Neutrophil (primary cell): ENCODE data around the gene NRDE2.

Experiments used
- H3K27ac ChIP-seq: fragments of 200-600 bp; sonication (generic); 2 replicates; pipeline ENCODE4 v1.5.1; 2016; ENCODE audit warnings: mild to moderate bottlenecking, moderate library complexity
- H3K27me3 ChIP-seq: fragments of 200-600 bp; sonication (generic); 2 replicates; pipeline ENCODE4 v1.6.0; 2016; ENCODE audit warnings: mild to moderate bottlenecking
- H3K36me3 ChIP-seq: fragments of 200-600 bp; sonication (generic); 2 replicates; pipeline ENCODE4 v1.5.1; 2017
- H3K4me1 ChIP-seq, 2 experiments: fragments of 200-600 bp in 1 of 2; sonication (generic) in 1 of 2; 1 replicate in 1 of 2; 2 replicates in 1 of 2; pipeline versions ENCODE4 v1.5.1 to v1.6.1; 2013 to 2016; ENCODE audit warnings: low read depth in 1 of 2, low read length in 1 of 2, mild to moderate bottlenecking in 1 of 2, moderate library complexity in 1 of 2; ENCODE audit not compliant: control insufficient read depth in 1 of 2, insufficient read depth in 1 of 2
- H3K4me3 ChIP-seq, 2 experiments: fragments of 200-600 bp in 1 of 2; sonication (generic) in 1 of 2; 1 replicate in 1 of 2; 2 replicates in 1 of 2; pipeline ENCODE4 v1.5.1; 2013 to 2016; ENCODE audit warnings: low read depth in 1 of 2, low read length in 1 of 2, mild to moderate bottlenecking in 1 of 2, moderate library complexity in 1 of 2
- H3K9me3 ChIP-seq: fragments of 200-600 bp; sonication (generic); 2 replicates; pipeline ENCODE4 v1.5.1; 2016
- TF ChIP-seq, protein P1 (sequence below): fragments of 200-600 bp; sonication (generic); IDR thresholded peaks from 2 replicates; pipeline ENCODE4 v1.5.1; 2016; ENCODE audit warnings: antibody characterized with exemption

The NRDE2 gene

DNA sequence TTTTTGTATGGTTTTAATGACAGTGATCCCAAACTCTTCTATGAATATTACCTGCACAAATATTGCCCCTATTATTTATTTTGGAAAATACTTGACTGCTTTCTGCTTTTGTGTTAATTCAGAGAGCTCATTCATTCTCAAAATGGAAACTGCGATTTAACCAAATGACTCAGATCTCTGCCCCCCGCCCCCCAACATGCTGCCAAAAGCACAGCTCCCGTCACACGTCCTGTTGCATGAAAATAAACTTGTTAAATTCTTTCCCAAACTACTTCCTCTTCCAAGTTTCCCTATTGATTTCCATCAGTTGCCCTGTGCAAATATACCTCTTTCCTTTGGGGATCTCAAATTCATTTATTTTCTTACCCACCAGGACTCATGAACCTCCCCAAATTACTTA lies 18.0 kb upstream of the NRDE2 start:
- Histone ChIP-seq H3K4me3 (no peak overlapping the region), H3K36me3 (no peaks in the 10 kb centered on the region), H3K4me1 (no peaks in the 10 kb centered on the region), H3K27ac (no peak overlapping the region), H3K9me3 (no peaks in the 10 kb centered on the region), H3K27me3 (peaks cover 10% of the 10 kb centered on the region)
- TF ChIP-seq, protein P1, sequence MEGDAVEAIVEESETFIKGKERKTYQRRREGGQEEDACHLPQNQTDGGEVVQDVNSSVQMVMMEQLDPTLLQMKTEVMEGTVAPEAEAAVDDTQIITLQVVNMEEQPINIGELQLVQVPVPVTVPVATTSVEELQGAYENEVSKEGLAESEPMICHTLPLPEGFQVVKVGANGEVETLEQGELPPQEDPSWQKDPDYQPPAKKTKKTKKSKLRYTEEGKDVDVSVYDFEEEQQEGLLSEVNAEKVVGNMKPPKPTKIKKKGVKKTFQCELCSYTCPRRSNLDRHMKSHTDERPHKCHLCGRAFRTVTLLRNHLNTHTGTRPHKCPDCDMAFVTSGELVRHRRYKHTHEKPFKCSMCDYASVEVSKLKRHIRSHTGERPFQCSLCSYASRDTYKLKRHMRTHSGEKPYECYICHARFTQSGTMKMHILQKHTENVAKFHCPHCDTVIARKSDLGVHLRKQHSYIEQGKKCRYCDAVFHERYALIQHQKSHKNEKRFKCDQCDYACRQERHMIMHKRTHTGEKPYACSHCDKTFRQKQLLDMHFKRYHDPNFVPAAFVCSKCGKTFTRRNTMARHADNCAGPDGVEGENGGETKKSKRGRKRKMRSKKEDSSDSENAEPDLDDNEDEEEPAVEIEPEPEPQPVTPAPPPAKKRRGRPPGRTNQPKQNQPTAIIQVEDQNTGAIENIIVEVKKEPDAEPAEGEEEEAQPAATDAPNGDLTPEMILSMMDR: no peak

DNA sequence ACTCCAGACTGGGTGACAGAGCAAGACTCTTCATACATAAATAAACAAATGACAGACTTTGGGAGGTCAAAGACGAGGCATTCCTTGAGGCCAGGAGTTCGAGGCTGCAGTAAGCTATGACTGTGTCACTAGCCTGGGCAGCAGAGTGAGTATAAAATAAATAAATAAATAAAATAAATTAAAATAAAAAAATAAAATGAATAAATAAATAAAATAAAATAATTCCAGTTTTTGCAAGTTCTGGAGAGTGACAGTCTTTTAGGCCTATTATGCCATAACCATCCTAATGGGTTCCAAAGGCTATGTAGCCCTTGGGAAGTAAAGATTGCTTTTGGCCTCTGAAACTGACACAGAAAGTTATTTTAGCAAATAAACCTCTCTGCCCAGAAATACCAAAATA lies 16.5 kb upstream of the NRDE2 start:
- Histone ChIP-seq H3K9me3 (no peaks in the 10 kb centered on the region), H3K36me3 (no peaks in the 10 kb centered on the region)

GRCh38 chr14:90345239-90345557 lies 13.5 kb upstream of the NRDE2 start:
- H3K9me3 ChIP-seq: no peaks in the 10 kb centered on the region
- no peak overlapping the region for H3K4me3 ChIP-seq
- no peaks in the 10 kb centered on the region for H3K4me1 ChIP-seq
- peaks cover 24% of the 10 kb centered on the region for H3K27me3 ChIP-seq
- no peaks in the 10 kb centered on the region for H3K36me3 ChIP-seq
- TF ChIP-seq, protein P1: no peak
- no peak overlapping the region for H3K27ac ChIP-seq

More for the DNA sequence above, 16.5 kb upstream of the NRDE2 start:
- Histone ChIP-seq H3K27ac (no peak overlapping the region), H3K27me3 (peaks cover 18% of the 10 kb centered on the region), H3K4me1 (no peaks in the 10 kb centered on the region), H3K4me3 (no peak overlapping the region)
- TF ChIP-seq, protein P1: no peak

GRCh38 chr14:90344331-90345238 lies 12.8 kb upstream of the NRDE2 start:
- TF ChIP-seq, protein P1: no peak
- Histone ChIP-seq H3K27ac (no peak overlapping the region), H3K9me3 (no peaks in the 10 kb centered on the region), H3K4me1 (no peaks in the 10 kb centered on the region), H3K4me3 (no peak overlapping the region), H3K27me3 (peaks cover 24% of the 10 kb centered on the region), H3K36me3 (no peaks in the 10 kb centered on the region)

- Histone ChIP-seq H3K27me3 (peaks cover 42% of the 10 kb centered on the region), H3K4me3 (no peak overlapping the region), H3K36me3 (no peaks in the 10 kb centered on the region), H3K27ac (no peak overlapping the region), H3K4me1 (no peaks in the 10 kb centered on the region), H3K9me3 (no peaks in the 10 kb centered on the region)
- TF ChIP-seq, protein P1: no peak
These were observed 10.6 kb upstream of the NRDE2 start for GRCh38 chr14:90342327-90342726.
